Measurements from ENCODE around the gene SLC13A4. TPM values are rescaled to one million over a fixed set of nuclear protein-coding genes. Genes with fewer than 3 reads are reported as not detected.

The SLC13A4 gene
- total and polyA plus RNA-seq, 4 donors: 0.01 to 0.17 (median 0.10) TPM

DNA sequence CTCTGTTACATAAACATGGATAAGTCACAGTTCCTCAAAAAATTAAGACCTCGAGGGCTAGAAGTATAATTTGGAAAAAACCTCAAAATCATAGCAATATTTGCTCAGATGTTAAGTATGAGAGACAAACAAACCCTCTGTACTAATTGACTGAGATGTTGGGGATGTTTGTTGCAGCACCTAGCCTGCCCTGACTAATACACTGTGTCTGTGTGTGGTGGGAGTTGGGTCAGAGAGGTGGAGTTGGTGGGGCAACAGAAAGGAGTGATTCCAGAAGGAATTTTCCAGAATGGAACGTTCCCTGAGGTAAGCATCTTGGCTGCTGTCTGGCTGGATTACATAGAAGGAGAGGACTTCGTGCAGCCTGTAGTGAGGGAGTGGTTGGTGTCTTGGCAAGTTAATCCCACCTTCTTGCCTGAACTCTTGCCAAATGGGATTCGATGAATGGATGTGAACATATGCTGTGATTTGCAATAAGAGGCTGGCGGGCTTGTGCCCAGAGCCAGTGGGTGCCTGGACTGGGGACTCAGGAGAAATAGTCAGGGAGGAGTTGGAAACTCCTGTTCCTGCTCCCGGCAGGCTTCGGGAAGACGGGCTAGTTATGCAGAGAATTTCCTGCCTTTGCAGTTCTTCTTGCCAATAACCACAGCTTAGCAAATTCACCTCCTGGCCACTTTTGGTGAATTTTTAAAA is 29.9 kb upstream of the SLC13A4 start:
- Histone ChIP-seq H3K4me1 (ENCODE audit: control insufficient read depth in 4 of 4, insufficient read depth in 4 of 4, low read length in 3 of 4) (no peaks in the 10 kb centered on the region), H3K9ac (ENCODE audit: low read depth in 1 of 2, low read length in 2 of 2) (no peak overlapping the region), H3K9me3 (ENCODE audit: control insufficient read depth in 4 of 4, low read length in 3 of 4) (no peaks in the 10 kb centered on the region), H3K4me3 (ENCODE audit: low read depth in 1 of 3, low read length in 3 of 3) (no peak overlapping the region), H3K36me3 (ENCODE audit: control insufficient read depth in 4 of 4, insufficient read depth in 3 of 4, low read depth in 1 of 4, low read length in 3 of 4) (no peaks in the 10 kb centered on the region), H3K27ac (ENCODE audit: low read depth in 1 of 2, low read length in 2 of 2) (peak overlapping the region; percentile 62 to 66), H3K27me3 (ENCODE audit: control insufficient read depth in 4 of 4, insufficient read depth in 4 of 4, low read length in 3 of 4) (peaks cover 0 to 2% (median 0%) of the 10 kb centered on the region in 4 donors)
- TF ChIP-seq EGR1 (IDR thresholded peaks at IDR 0.05; ENCODE audit: low read depth in 2 of 2) (no peak), RXRA (IDR thresholded peaks at IDR 0.05) (no peak), HNF4G (IDR thresholded peaks at IDR 0.05) (no peak), FOXA1 (IDR thresholded peaks at IDR 0.05) (no peak)
- TF ChIP-seq, protein P1, sequence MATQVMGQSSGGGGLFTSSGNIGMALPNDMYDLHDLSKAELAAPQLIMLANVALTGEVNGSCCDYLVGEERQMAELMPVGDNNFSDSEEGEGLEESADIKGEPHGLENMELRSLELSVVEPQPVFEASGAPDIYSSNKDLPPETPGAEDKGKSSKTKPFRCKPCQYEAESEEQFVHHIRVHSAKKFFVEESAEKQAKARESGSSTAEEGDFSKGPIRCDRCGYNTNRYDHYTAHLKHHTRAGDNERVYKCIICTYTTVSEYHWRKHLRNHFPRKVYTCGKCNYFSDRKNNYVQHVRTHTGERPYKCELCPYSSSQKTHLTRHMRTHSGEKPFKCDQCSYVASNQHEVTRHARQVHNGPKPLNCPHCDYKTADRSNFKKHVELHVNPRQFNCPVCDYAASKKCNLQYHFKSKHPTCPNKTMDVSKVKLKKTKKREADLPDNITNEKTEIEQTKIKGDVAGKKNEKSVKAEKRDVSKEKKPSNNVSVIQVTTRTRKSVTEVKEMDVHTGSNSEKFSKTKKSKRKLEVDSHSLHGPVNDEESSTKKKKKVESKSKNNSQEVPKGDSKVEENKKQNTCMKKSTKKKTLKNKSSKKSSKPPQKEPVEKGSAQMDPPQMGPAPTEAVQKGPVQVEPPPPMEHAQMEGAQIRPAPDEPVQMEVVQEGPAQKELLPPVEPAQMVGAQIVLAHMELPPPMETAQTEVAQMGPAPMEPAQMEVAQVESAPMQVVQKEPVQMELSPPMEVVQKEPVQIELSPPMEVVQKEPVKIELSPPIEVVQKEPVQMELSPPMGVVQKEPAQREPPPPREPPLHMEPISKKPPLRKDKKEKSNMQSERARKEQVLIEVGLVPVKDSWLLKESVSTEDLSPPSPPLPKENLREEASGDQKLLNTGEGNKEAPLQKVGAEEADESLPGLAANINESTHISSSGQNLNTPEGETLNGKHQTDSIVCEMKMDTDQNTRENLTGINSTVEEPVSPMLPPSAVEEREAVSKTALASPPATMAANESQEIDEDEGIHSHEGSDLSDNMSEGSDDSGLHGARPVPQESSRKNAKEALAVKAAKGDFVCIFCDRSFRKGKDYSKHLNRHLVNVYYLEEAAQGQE (IDR thresholded peaks at IDR 0.05): no peak
- TF ChIP-seq, protein P2, sequence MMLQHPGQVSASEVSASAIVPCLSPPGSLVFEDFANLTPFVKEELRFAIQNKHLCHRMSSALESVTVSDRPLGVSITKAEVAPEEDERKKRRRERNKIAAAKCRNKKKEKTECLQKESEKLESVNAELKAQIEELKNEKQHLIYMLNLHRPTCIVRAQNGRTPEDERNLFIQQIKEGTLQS (IDR thresholded peaks at IDR 0.05): no peak
- no peak for DNase-seq (ENCODE audit: low spot score)
- WGBS: 66% methylated on average over 8 of the region's 8 CpGs

DNA sequence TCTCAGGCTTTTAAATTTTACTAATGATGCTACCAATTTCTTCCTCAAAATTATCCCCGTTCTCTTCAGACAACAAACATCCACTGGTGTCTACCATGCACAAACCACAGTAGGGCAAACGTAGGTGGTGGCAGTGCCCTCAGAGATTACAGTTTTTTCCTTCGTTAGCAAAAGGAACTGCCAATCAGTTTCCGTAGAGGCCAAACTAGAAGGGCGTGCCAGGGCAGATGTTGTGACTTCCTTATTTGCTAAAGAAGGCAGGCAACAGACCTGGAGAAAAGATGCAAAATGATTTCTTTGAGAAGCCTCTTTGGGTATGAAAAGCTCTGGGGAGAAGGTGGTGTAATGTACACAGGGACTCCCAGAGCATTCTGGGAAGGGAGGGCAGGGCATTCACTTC is 28.2 kb upstream of the SLC13A4 start:
- DNase-seq (ENCODE audit: low spot score): no peak
- 57% methylated on average over 5 of the region's 5 CpGs for WGBS
- H3K9ac ChIP-seq (ENCODE audit: low read depth in 1 of 2, low read length in 2 of 2): no peak overlapping the region

More for the DNA sequence above, 28.2 kb upstream of the SLC13A4 start:
- Histone ChIP-seq H3K27me3 (ENCODE audit: control insufficient read depth in 4 of 4, insufficient read depth in 4 of 4, low read length in 3 of 4) (peaks cover 0 to 2% (median 0%) of the 10 kb centered on the region in 4 donors), H3K36me3 (ENCODE audit: control insufficient read depth in 4 of 4, insufficient read depth in 3 of 4, low read depth in 1 of 4, low read length in 3 of 4) (no peaks in the 10 kb centered on the region), H3K4me3 (ENCODE audit: low read depth in 1 of 3, low read length in 3 of 3) (no peak overlapping the region), H3K9me3 (ENCODE audit: control insufficient read depth in 4 of 4, low read length in 3 of 4) (no peaks in the 10 kb centered on the region), H3K4me1 (ENCODE audit: control insufficient read depth in 4 of 4, insufficient read depth in 4 of 4, low read length in 3 of 4) (no peaks in the 10 kb centered on the region), H3K27ac (ENCODE audit: low read depth in 1 of 2, low read length in 2 of 2) (no peak overlapping the region)
- TF ChIP-seq RXRA (IDR thresholded peaks at IDR 0.05) (no peak), NR2F2 (IDR thresholded peaks at IDR 0.05) (no peak), FOXA2 (IDR thresholded peaks at IDR 0.05) (no peak), RAD21 (IDR thresholded peaks at IDR 0.05) (no peak), HNF4G (IDR thresholded peaks at IDR 0.05) (no peak), GABPA (IDR thresholded peaks at IDR 0.05 in 1 of 2, conservative IDR thresholded peaks at IDR 0.05 in 1 of 2) (no peak), FOXA1 (IDR thresholded peaks at IDR 0.05) (no peak), YY1 (IDR thresholded peaks at IDR 0.05) (no peak), TAF1 (conservative IDR thresholded peaks at IDR 0.05) (no peak)
- TF ChIP-seq, protein P3, sequence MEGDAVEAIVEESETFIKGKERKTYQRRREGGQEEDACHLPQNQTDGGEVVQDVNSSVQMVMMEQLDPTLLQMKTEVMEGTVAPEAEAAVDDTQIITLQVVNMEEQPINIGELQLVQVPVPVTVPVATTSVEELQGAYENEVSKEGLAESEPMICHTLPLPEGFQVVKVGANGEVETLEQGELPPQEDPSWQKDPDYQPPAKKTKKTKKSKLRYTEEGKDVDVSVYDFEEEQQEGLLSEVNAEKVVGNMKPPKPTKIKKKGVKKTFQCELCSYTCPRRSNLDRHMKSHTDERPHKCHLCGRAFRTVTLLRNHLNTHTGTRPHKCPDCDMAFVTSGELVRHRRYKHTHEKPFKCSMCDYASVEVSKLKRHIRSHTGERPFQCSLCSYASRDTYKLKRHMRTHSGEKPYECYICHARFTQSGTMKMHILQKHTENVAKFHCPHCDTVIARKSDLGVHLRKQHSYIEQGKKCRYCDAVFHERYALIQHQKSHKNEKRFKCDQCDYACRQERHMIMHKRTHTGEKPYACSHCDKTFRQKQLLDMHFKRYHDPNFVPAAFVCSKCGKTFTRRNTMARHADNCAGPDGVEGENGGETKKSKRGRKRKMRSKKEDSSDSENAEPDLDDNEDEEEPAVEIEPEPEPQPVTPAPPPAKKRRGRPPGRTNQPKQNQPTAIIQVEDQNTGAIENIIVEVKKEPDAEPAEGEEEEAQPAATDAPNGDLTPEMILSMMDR (IDR thresholded peaks at IDR 0.05; ENCODE audit: low read depth, low read length, missing input control): no peak
- TF ChIP-seq, protein P1 (IDR thresholded peaks at IDR 0.05): no peak
- TF ChIP-seq, protein P2 (IDR thresholded peaks at IDR 0.05): no peak
- TF ChIP-seq, protein P4, sequence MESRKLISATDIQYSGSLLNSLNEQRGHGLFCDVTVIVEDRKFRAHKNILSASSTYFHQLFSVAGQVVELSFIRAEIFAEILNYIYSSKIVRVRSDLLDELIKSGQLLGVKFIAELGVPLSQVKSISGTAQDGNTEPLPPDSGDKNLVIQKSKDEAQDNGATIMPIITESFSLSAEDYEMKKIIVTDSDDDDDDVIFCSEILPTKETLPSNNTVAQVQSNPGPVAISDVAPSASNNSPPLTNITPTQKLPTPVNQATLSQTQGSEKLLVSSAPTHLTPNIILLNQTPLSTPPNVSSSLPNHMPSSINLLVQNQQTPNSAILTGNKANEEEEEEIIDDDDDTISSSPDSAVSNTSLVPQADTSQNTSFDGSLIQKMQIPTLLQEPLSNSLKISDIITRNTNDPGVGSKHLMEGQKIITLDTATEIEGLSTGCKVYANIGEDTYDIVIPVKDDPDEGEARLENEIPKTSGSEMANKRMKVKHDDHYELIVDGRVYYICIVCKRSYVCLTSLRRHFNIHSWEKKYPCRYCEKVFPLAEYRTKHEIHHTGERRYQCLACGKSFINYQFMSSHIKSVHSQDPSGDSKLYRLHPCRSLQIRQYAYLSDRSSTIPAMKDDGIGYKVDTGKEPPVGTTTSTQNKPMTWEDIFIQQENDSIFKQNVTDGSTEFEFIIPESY (IDR thresholded peaks at IDR 0.05): no peak
- TF ChIP-seq, protein P5, sequence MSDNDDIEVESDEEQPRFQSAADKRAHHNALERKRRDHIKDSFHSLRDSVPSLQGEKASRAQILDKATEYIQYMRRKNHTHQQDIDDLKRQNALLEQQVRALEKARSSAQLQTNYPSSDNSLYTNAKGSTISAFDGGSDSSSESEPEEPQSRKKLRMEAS (IDR thresholded peaks at IDR 0.05): no peak

All from liver (tissue), 9 donors.